Chondrocyte (in vitro differentiated cells): ENCODE data around the gene RAB37. TPM values are rescaled to one million over a fixed set of nuclear protein-coding genes. Genes with fewer than 3 reads are reported as not detected.

ENCODE experiments used
- DNase-seq: peaks from one replicate; pipeline ENCODE4 v3.0.0; 2021; ENCODE audit warnings: mixed read lengths, low spot score
- H3K27ac Mint-ChIP-seq: one replicate; pipeline ENCODE4 v1.8.0; 2021; ENCODE audit warnings: mild to moderate bottlenecking, moderate library complexity, mixed read lengths; ENCODE audit not compliant: unreplicated experiment
- H3K27me3 Mint-ChIP-seq: 2 replicates; pipeline ENCODE4 v1.8.0; 2021; ENCODE audit warnings: low read depth, mixed read lengths
- H3K36me3 Mint-ChIP-seq: 2 replicates; pipeline ENCODE4 v1.8.0; 2021; ENCODE audit warnings: low read depth, mixed read lengths
- H3K4me1 Mint-ChIP-seq: 2 replicates; pipeline ENCODE4 v1.8.0; 2021; ENCODE audit warnings: low read depth, mild to moderate bottlenecking, mixed read lengths
- H3K4me3 Mint-ChIP-seq: one replicate; pipeline ENCODE4 v1.8.0; 2021; ENCODE audit warnings: mild to moderate bottlenecking, moderate library complexity, mixed read lengths; ENCODE audit not compliant: unreplicated experiment
- H3K9me3 Mint-ChIP-seq: 2 replicates; pipeline ENCODE4 v1.8.0; 2021; ENCODE audit warnings: low read depth, mixed read lengths
- total RNA-seq: library from RNA; stranded (reverse); gene quantifications from 3 replicates; pipeline ENCODE4 v1.2.1, GENCODE V29; 2021
- TF ChIP-seq, protein P1 (sequence below): fragments of 200-600 bp; sonication (generic); IDR thresholded peaks from 2 replicates; pipeline ENCODE4 v1.5.0; 2021; ENCODE audit warnings: antibody characterized with exemption, mild to moderate bottlenecking, moderate library complexity

The RAB37 gene
- total RNA-seq, 1 donor from 2014 or later: 0.15 TPM

DNA sequence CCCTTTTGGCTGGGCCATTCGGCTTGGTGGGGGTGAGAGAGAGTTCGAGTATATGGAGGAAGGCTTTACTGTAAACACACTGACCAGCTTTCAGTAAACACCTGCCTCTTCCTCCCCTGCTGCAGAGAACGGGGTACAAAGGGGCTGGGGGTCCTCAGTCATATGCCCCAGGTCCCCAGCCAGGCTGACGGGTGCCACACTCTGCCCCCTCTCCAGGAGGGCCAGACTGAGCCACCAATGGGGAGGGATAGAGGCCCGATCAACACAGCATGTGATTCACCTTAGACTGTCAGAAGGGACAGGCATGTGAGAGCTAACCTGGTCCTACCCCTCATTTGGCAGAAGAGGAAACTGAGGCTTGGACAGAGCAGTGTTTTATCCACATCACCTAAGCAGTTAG is 24.4 kb downstream of the RAB37 start:
- TF ChIP-seq, protein P1, sequence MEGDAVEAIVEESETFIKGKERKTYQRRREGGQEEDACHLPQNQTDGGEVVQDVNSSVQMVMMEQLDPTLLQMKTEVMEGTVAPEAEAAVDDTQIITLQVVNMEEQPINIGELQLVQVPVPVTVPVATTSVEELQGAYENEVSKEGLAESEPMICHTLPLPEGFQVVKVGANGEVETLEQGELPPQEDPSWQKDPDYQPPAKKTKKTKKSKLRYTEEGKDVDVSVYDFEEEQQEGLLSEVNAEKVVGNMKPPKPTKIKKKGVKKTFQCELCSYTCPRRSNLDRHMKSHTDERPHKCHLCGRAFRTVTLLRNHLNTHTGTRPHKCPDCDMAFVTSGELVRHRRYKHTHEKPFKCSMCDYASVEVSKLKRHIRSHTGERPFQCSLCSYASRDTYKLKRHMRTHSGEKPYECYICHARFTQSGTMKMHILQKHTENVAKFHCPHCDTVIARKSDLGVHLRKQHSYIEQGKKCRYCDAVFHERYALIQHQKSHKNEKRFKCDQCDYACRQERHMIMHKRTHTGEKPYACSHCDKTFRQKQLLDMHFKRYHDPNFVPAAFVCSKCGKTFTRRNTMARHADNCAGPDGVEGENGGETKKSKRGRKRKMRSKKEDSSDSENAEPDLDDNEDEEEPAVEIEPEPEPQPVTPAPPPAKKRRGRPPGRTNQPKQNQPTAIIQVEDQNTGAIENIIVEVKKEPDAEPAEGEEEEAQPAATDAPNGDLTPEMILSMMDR: no peak
- Mint-ChIP-seq H3K4me1 (peaks cover 91% of the 10 kb centered on the region), H3K4me3 (no peak overlapping the region), H3K36me3 (no peaks in the 10 kb centered on the region), H3K9me3 (no peaks in the 10 kb centered on the region), H3K27ac (peak overlapping the region; percentile 61), H3K27me3 (no peaks in the 10 kb centered on the region)
- DNase-seq: no peak

DNA sequence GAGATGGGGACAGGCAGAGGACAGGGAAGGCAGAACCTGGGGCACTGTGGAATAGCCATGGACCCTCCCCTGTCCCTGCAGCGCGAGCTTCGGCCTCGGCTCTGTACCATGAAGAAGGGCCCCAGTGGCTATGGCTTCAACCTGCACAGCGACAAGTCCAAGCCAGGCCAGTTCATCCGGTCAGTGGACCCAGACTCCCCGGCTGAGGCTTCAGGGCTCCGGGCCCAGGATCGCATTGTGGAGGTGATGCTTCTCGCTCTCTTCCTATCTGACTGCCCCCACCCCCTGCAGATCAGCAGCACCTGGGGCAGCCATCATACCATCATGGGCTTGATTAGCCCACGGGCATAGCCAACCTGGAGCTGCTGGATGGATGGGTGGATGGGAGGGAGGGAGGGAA is 24.9 kb downstream of the RAB37 start:
- no peak overlapping the region for H3K4me3 Mint-ChIP-seq
- no peaks in the 10 kb centered on the region for H3K9me3 Mint-ChIP-seq
- peaks cover 1% of the 10 kb centered on the region for H3K36me3 Mint-ChIP-seq
- peaks cover 88% of the 10 kb centered on the region for H3K4me1 Mint-ChIP-seq
- H3K27ac Mint-ChIP-seq: peak overlapping the region; percentile 17
- DNase-seq: peak; percentile 74
- no peaks in the 10 kb centered on the region for H3K27me3 Mint-ChIP-seq
- TF ChIP-seq, protein P1: no peak

DNA sequence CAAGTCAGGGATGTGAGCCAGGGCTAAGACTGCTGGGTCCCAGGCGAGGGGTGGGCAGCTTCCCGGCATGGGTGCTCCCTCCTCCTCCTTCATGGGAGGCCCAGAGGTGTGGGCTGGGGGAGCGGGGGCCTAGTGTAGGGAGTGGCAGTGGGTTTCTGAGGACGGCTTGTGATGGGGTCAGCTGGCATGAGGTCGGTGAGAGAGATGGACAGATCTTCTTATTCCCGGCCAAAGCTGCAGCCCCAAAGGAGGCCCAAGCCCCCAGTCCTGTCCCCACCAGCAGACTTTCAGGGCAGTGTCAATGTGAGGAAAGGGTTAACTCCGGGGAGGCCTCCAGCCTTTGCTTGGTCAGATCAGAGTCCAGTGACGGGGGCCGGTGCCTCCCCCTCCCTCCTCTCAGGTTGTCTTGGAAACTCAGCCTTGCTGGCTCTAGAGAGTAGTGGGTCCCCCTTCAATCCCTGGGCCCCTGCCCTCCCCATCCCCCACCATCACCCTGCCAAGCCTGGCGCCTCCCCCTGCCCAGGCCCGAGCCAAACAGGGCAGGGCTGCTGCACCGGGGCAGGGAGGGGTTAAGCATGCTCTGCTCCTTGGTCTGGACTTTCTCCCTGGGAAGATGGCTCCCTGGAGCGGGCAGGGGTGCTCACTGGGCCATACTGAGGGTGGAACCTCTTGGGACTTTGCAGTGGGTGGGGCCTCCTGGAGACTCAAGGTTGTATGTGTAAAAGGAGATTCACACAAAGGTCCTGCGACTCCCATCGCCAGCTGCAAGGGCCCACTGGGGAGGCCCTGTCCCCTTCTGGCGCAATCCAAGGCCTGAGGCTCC is 26.7 kb downstream of the RAB37 start:
- peak; percentile 91 for DNase-seq
- no peaks in the 10 kb centered on the region for H3K9me3 Mint-ChIP-seq
- TF ChIP-seq, protein P1: no peak
- peak overlapping the region; percentile 36 for H3K27ac Mint-ChIP-seq
- peaks cover 88% of the 10 kb centered on the region for H3K4me1 Mint-ChIP-seq
- no peaks in the 10 kb centered on the region for H3K27me3 Mint-ChIP-seq
- H3K4me3 Mint-ChIP-seq: peak overlapping the region; percentile 42
- peaks cover 6% of the 10 kb centered on the region for H3K36me3 Mint-ChIP-seq

DNA sequence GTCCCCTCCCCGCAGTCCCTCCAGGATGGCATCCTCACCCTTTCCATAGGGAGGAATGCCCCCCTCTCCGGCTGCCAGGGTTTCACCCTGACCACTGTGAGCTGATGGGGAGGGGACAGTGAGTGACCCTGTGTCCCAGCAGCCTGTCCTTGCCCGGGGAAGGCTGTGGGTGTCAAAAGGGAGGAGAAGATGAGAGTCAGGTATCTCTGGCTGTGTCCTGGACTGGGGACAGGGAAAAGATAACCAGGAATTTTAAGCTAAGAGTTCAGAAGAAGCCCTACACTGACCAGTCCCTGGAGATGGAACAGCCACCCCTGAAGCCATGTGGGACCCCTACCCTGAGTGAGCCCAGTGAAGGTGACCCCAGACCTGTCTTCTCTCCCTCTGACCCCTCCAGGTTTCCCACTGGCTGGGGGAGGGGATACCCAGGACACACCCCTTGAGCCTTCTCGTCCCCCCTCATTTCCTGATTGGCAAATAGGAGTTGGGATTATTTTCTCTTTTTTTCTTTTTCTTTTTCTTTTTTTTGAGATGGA is 27.8 kb downstream of the RAB37 start:
- Mint-ChIP-seq H3K4me1 (peaks cover 84% of the 10 kb centered on the region), H3K27ac (peak overlapping the region; percentile 25), H3K4me3 (no peak overlapping the region), H3K9me3 (no peaks in the 10 kb centered on the region), H3K27me3 (no peaks in the 10 kb centered on the region), H3K36me3 (peaks cover 6% of the 10 kb centered on the region)
- DNase-seq: no peak
- TF ChIP-seq, protein P1: no peak

DNA sequence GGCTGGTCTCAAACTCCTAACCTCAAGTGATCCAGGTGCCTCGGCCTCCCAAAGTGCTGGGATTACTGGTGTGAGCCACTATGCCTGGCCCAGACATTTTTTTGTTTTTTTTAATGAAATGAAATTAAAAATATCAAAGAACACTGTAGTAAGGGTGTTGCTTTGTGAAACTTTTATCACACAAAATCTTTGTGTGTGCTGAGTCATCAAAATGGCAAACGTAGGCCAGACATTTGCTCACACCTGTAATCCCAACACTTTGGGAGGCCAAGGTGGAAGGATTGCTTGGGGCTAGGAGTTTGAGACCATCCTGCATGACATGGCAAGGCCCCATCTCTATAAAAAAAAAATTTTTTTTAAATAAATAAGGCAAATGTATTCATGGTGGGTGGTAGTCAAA is 29.4 kb downstream of the RAB37 start:
- TF ChIP-seq, protein P1: no peak
- H3K4me1 Mint-ChIP-seq: peaks cover 74% of the 10 kb centered on the region
- H3K4me3 Mint-ChIP-seq: no peak overlapping the region
- no peak for DNase-seq
- H3K27me3 Mint-ChIP-seq: no peaks in the 10 kb centered on the region
- no peaks in the 10 kb centered on the region for H3K9me3 Mint-ChIP-seq
- H3K27ac Mint-ChIP-seq: no peak overlapping the region
- peaks cover 10% of the 10 kb centered on the region for H3K36me3 Mint-ChIP-seq
